ENCODE data around the gene PEMT. TPM values are rescaled to one million over a fixed set of nuclear protein-coding genes. Genes with fewer than 3 reads are reported as not detected.

The PEMT gene
- 56.8 to 64.1 TPM (median 61.5 TPM) in 5 replicates for total RNA-seq (2022; extraction: Qiagen RNA extraction; ENCODE audit: low read depth)

GRCh38 chr17:17591355-17592298, at the start of gene PEMT:
Gene PEMT (minus strand): TSS chr17:17591708. CDS start chr17:17591626, 82 bp downstream.

GRCh38 chr17:17496189-17497064, 95.1 kb downstream of the PEMT start, which contains the start of gene RASD1:
Gene RASD1 (minus strand): TSS chr17:17496395. CDS start chr17:17496181, 214 bp downstream.

GRCh38 chr17:17476865-17477467, 114.5 kb downstream of the PEMT start, which contains the start of gene MED9:
Gene MED9 (plus strand): TSS chr17:17477000. CDS start chr17:17477042, 42 bp downstream.

Other genes with a start within 250 kb of the PEMT start
- gene MED9, start 114.7 kb downstream of the PEMT start, total RNA-seq (2022; extraction: Qiagen RNA extraction; ENCODE audit: low read depth), result 18.2 to 19.9 TPM (median 18.5 TPM) in 5 replicates
- 0.54 to 0.75 TPM (median 0.69 TPM) in 5 replicates for gene RASD1, start 95.3 kb downstream of the PEMT start, total RNA-seq (2022; extraction: Qiagen RNA extraction; ENCODE audit: low read depth)
- gene RAI1, start 89.8 kb upstream of the PEMT start, total RNA-seq (2022; extraction: Qiagen RNA extraction; ENCODE audit: low read depth), result 34.0 to 40.8 TPM (median 37.6 TPM) in 5 replicates
- 69.8 to 87.6 TPM (median 76.9 TPM) in 5 replicates for gene SREBF1, start 245.3 kb upstream of the PEMT start, total RNA-seq (2022; extraction: Qiagen RNA extraction; ENCODE audit: low read depth)

Data from A549 treated with DMSO at 1 μM for 4 hours (cell line).